NCI-H748 treated with DMSO at 0.1 percent for 48 hours (cell line): ENCODE data around the gene THBS1.

Experiments
- DNase-seq: peaks from one replicate; lab custom pipeline; 2025; lab: John Stamatoyannopoulos, UW

THBS1 gene

DNA sequence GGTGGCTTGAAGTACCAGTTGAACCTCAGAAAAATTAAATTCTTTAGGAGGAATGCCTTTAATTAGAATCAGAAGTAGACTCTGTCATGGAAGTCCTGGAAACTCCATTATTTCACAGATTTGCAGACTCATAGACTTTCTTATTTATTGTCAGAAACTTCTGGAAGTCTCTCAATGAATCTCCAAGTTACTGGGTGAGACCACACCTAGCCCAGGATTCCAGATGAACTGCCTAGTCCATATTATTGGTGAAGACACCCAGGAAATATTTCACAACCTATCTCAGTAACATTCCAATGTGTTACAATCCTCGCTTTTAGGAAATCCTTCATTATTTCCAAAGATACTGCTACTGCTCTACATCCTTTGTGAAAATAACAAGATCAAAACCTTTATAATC, 6.5 kb upstream of the THBS1 start:
- DNase-seq = no peak

DNA sequence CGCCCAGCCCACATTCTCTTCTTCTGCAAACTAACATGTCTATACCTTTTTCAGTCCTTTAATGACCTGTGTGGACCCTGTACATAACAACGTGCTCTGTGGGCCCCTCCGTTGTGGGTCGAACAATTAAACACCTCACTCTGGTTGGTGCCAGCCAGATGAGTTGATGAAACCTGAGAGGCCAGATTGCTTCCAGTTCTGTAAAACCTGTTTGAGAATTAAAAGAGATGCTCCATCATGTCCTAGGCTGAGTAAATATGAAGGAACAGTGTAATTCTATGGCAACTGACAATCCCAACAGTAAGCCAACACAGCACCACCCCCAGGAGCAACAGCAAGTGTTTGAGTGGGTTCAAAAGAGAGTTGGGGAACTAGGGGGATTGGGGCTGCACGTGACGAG, 5.7 kb upstream of the THBS1 start:
- DNase-seq = no peak

DNA sequence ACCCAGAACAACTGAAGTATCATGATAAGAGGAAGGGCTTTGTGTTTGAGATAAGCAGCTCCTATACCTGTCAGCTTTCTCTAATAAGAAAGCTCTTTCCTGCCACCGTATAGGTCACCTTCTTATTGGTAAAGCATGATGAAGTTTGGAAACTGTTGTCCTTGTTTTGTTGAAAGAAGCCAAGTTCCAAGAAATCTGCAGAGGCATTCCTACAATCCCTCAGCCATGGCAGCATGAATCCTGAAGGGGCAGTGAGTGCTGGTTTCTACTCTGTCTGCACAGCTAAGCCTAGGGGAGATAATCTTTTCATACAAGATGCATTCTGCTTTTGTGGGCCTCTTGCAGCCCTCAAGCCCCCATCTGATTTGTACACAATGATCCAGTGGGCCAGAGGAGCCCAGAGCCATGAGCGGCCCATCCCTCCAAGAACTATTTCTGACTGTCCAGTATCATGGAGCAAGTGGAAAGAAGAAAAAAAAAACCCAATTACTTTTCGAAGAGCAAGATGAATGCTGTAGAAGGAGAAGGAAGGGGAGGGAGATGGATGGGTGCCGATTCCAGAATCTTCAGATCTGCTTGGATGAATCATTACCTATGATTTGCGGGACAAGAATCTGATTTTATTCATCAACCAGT, 1.9 kb upstream of the THBS1 start:
- no peak for DNase-seq

- no peak for DNase-seq
These were observed 1.3 kb upstream of the THBS1 start for GRCh38 chr15:39579487-39580116.

- peak; percentile 25 for DNase-seq
These were observed 778 bp upstream of the THBS1 start for GRCh38 chr15:39580117-39580484.

DNA sequence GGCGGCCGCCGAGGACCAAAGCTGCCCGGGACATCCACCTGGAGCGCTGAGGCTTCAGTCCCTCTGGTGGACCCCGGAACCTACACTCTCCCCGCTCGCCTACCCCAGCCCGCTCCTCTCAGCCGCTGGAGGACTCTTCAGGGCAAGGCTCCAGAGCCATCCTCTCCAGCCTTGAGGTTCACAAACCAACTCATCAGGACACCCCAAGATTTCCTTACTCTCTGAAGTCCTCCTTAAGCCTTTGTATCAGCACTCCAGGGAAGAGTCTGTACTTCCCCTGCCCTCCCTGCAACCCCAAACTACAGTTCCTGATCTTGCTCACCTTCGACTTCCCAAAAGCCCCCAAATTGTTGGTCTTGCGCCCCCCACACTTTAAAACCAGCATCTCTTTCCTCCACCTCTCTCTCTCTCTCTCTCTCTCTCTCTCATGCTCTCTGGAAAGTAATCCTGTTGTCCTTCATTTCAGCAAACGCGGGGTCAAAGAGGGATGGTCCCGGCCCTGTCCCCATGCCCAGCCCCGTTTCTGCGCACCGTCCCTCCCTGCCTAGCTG, 438 bp downstream of the THBS1 start:
- no peak for DNase-seq

- DNase-seq = no peak
These were observed 960 bp downstream of the THBS1 start for GRCh38 chr15:39581793-39582285.

- DNase-seq = no peak
These were observed 1.6 kb downstream of the THBS1 start for GRCh38 chr15:39582286-39582976.

DNA sequence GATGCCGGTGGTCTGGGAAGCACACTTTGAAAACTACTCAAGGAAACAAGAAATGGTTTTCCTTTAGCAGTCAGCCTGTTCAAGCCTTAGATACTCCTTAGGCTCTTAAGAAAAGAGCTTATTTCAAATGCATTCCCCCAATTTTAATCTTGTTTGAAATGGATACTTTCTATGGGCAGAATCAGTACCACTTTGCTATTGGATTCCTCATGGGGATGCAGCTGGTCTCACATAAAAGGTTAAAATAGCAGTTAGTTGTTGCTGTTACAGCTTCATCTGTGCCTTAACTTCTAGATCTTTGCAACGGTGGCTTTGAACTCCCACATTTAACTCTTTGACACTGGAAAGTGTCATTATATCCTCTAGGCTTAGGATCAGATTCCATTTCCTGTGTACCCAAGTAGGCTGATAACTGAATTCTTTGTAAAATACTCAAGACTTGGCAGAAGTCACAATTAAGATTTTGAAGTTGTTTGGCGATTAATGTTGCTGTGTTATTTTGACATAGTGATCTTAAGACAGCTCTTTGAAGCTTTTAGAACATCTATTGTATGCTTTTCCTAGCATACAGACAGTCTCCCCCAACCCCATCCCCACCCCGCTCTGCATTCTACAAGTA, 2.2 kb downstream of the THBS1 start:
- DNase-seq = no peak

GRCh38 chr15:39583596-39584265, 2.9 kb downstream of the THBS1 start:
- no peak for DNase-seq

GRCh38 chr15:39584266-39584659, 3.4 kb downstream of the THBS1 start:
- DNase-seq = no peak

- no peak for DNase-seq
These were observed 3.9 kb downstream of the THBS1 start for GRCh38 chr15:39584662-39585388.

DNA sequence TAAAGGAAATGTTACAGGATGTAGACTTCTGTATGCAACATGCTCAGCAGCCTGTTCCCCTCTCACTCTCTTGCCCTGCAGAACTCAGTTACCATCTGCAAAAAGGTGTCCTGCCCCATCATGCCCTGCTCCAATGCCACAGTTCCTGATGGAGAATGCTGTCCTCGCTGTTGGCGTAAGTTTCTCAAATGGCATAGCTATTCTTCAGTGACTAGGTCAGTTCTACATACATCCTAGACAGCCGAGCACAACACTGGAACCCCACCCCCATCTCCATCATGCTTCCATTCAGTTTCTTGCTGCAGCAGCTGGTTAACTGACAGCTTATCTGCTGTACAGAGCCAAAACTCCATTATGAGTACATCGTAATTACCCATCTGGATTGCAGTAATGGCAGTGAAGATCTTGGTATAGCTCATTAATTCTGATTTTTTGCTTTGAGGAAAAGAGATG, 4.5 kb downstream of the THBS1 start:
- DNase-seq = no peak

DNA sequence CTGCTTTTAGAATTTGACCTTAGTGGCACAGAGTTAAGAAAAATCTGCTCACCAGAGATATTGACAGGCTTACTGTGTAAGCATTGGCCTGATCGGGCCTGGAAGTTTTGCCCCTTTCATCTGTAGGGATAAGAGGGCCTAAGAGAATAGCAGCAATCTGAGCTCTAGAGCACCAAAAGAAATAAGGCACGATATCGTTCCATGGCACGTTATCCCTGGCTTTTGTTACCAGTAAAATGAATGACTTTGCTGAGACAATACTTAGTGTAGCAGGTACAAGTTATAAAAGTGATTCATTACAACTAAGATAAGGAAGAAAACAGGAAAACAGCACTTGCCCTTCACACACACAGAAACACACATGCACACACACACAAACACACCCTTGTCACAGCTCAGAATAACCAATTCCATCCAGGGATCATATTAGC, 5.0 kb downstream of the THBS1 start:
- no peak for DNase-seq

DNA sequence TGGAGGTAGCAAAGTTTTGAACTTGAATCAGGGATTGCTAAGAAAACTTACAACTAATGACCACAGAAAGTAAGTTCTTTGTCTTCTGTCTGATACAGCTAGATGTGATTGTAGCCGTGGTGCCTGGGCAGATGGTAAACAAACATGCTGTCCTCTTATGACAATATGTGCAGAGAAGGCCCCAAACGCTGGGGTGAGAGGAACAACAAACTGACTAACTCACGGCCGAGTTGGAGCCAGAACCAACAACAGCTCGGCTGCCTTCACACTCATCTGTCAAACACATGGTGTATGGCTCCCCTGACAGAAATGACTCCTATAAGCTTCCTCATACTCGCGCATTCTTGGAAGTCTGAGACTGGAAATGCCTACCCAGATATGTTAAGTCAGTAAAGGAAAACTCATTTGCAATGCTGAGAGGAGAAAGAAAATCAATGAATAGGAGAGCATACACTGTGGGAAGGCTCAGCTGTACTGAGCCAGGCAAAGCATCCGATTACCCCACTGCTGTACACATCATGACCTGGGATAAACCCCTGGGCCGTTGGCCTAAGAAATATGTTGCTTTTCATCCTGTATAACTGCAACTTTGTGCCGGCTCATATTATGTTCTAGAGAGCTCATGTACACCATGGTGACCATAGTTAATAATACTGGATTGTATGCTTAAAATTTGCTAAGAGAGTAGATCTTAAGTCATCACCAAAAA, 5.7 kb downstream of the THBS1 start:
- no peak for DNase-seq

DNA sequence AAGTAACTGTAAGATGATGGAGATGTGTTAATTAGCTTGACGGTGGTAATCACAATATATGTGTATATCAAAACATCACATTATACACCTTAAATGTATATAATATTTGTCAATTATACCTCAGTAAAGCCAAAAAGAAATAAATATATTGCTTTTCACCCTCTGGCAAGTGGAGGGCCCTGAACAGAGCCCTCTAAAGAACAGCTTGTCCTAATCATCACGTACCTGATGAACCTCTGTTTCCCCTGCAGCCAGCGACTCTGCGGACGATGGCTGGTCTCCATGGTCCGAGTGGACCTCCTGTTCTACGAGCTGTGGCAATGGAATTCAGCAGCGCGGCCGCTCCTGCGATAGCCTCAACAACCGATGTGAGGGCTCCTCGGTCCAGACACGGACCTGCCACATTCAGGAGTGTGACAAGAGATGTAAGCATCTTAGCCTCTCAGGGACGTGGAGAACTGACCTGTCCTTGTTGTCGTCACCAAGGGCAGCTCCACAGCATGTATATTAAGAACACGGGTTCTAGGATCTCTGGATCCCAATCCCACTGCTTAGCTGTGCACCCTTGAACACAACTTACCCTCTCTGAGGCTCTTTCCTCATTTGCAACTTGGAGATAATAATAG, 6.3 kb downstream of the THBS1 start:
- no peak for DNase-seq

- no peak for DNase-seq
These were observed 7.1 kb downstream of the THBS1 start for GRCh38 chr15:39587731-39588530.

GRCh38 chr15:39588531-39589192, 7.8 kb downstream of the THBS1 start:
- DNase-seq = no peak
